Progenitor cell of endocrine pancreas (in vitro differentiated cells): ENCODE data around the gene PANX2. TPM values are rescaled to one million over a fixed set of nuclear protein-coding genes. Genes with fewer than 3 reads are reported as not detected.
"Not testable (repeated sequence)": the region's sequence is repeated elsewhere in the genome, so short reads cannot be mapped to it uniquely, and the experiment has no call there.

Experiments used
- DNase-seq: peaks from one replicate; pipeline ENCODE4 v3.0.0; 2021; ENCODE audit warnings: low spot score; ENCODE audit not compliant: unreplicated experiment
- H3K27ac Mint-ChIP-seq: 2 replicates; pipeline ENCODE4 v1.8.0; 2021; ENCODE audit warnings: mild to moderate bottlenecking, moderate library complexity, mixed read lengths
- H3K27me3 Mint-ChIP-seq: 2 replicates; pipeline ENCODE4 v1.8.0; 2021; ENCODE audit warnings: mixed read lengths
- H3K36me3 Mint-ChIP-seq: 2 replicates; pipeline ENCODE4 v1.8.0; 2022; ENCODE audit warnings: mixed read lengths; ENCODE audit not compliant: insufficient read depth
- H3K4me1 Mint-ChIP-seq: 2 replicates; pipeline ENCODE4 v1.8.0; 2021; ENCODE audit warnings: low read depth, mixed read lengths
- H3K4me3 Mint-ChIP-seq: 2 replicates; pipeline ENCODE4 v1.8.0; 2021; ENCODE audit warnings: low read depth, mild to moderate bottlenecking, moderate library complexity, mixed read lengths
- H3K9me3 Mint-ChIP-seq: 2 replicates; pipeline ENCODE4 v1.8.0; 2021; ENCODE audit warnings: low read depth, mixed read lengths
- CTCF ChIP-seq: fragments of 200-600 bp; sonication (generic); IDR thresholded peaks from one replicate; pipeline ENCODE4 v1.5.0; 2021; ENCODE audit warnings: antibody characterized with exemption, mild to moderate bottlenecking; ENCODE audit not compliant: unreplicated experiment
- total RNA-seq: library from RNA; stranded (reverse); gene quantifications from 2 replicates; pipeline ENCODE4 v1.2.1, GENCODE V29; 2021

Gene PANX2
- total RNA-seq, 1 donor from 2014 or later, result 6.3 TPM

GRCh38 chr22:50162391-50162956, 8.1 kb upstream of the PANX2 start:
- Mint-ChIP-seq H3K4me3 (no peak overlapping the region), H3K9me3 (no peaks in the 10 kb centered on the region), H3K36me3 (no peaks in the 10 kb centered on the region), H3K27me3 (peaks cover 26% of the 10 kb centered on the region), H3K4me1 (no peaks in the 10 kb centered on the region), H3K27ac (no peak overlapping the region)
- TF ChIP-seq CTCF, result no peak
- DNase-seq, result no peak

- Mint-ChIP-seq H3K4me1 (peaks cover 1% of the 10 kb centered on the region), H3K4me3 (no peak overlapping the region), H3K27ac (no peak overlapping the region), H3K36me3 (no peaks in the 10 kb centered on the region), H3K9me3 (no peaks in the 10 kb centered on the region), H3K27me3 (peaks cover 16% of the 10 kb centered on the region)
- no peak for DNase-seq
- TF ChIP-seq CTCF, result no peak
Measured at GRCh38 chr22:50165436-50166123, 5.0 kb upstream of the PANX2 start.

- DNase-seq, result no peak
- Mint-ChIP-seq H3K9me3 (no peaks in the 10 kb centered on the region), H3K4me3 (no peak overlapping the region), H3K27ac (peak overlapping the region; percentile 38), H3K4me1 (peaks cover 4% of the 10 kb centered on the region), H3K36me3 (no peaks in the 10 kb centered on the region), H3K27me3 (peaks cover 14% of the 10 kb centered on the region)
- TF ChIP-seq CTCF, result no peak
Measured at GRCh38 chr22:50167689-50168489, 2.6 kb upstream of the PANX2 start.

GRCh38 chr22:50168490-50169180, 1.9 kb upstream of the PANX2 start:
- not testable (repeated sequence) for H3K36me3 Mint-ChIP-seq, DNase-seq, H3K4me1 Mint-ChIP-seq, H3K9me3 Mint-ChIP-seq
- H3K4me3 Mint-ChIP-seq, result peak overlapping the region; percentile 71
- peak overlapping the region; percentile 18 for H3K27ac Mint-ChIP-seq
- H3K27me3 Mint-ChIP-seq, result peaks cover 14% of the 10 kb centered on the region

- Mint-ChIP-seq H3K4me1 (peaks cover 4% of the 10 kb centered on the region), H3K27ac (peak overlapping the region; percentile 18), H3K4me3 (peak overlapping the region; percentile 71), H3K9me3 (no peaks in the 10 kb centered on the region), H3K27me3 (peaks cover 12% of the 10 kb centered on the region), H3K36me3 (no peaks in the 10 kb centered on the region)
- TF ChIP-seq CTCF, result no peak
- no peak for DNase-seq
Measured at GRCh38 chr22:50169181-50169759, 1.3 kb upstream of the PANX2 start.
